Adrenal gland (tissue), 5 donors: ENCODE data around the gene AOPEP.

Experiments used
- CTCF ChIP-seq, 6 experiments: fragments of 450-650 bp in 4 of 6; fragments of 200-600 bp in 2 of 6; sonication (generic) in 1 of 6; IDR thresholded peaks; 1 replicate in 5 of 6; 2 replicates in 1 of 6; pipeline versions ENCODE4 v1.5.1 to v1.8.0; 2016 to 2021; ENCODE audit warnings: antibody characterized with exemption in 6 of 6, mild to moderate bottlenecking in 2 of 6, moderate library complexity in 1 of 6
- POLR2A ChIP-seq, 2 donors: fragments of 450-650 bp; IDR thresholded peaks; one replicate each; pipeline ENCODE4 v1.6.1; 2017; ENCODE audit warnings: antibody characterized with exemption in 2 of 2, mild to moderate bottlenecking in 2 of 2, moderate library complexity in 1 of 2
- donor health status: DM: no; HTN: no; CAD: no.

- TF ChIP-seq POLR2A (IDR thresholded peaks at IDR 0.05): no peak
- no peak for TF ChIP-seq CTCF (IDR thresholded peaks at IDR 0.05)
Observed at GRCh38 chr9:94926431-94926800, 199.9 kb downstream of the AOPEP start.
